ENCODE results near the gene ZMYM4. TPM values are rescaled to one million over a fixed set of nuclear protein-coding genes. Genes with fewer than 3 reads are reported as not detected.

Gene ZMYM4
- total and polyA plus RNA-seq, 10 of the 15 experiments (the other 5 are each of a cell fraction or from before 2014, with no cell fraction given), result 8.0 to 37.0 (median 28.1) TPM

DNA sequence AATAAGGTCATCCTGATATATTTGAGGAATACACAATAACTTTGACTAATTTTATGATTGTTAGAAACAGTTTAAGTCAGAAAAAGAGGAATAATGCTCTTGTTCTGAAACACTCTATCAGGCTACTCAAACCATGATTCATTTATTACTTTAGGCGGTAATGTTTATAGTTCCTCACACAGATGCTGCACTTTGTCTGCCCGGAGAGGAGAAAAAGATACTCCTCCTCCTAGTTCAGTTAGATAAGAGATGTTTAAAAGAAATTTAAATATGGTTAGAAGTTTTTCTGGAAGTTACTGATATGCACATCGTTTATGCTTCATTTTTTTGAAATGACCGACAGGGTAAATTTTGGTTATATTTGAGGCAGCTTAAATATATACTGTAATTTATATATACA is 103.0 kb downstream of the ZMYM4 start:
- H3K4me3 ChIP-seq, result no peak overlapping the region
- TF ChIP-seq BACH1 (IDR thresholded peaks at IDR 0.05; ENCODE audit: borderline replicate concordance) (no peak), CHD4 (IDR thresholded peaks at IDR 0.05) (no peak), KLF5 (IDR thresholded peaks at IDR 0.05; ENCODE audit: partially characterized antibody) (no peak), SMARCA5 (IDR thresholded peaks at IDR 0.05) (no peak), EGR1 (IDR thresholded peaks at IDR 0.05; ENCODE audit: borderline replicate concordance in 1 of 2, low read depth in 2 of 2, low read length in 2 of 2) (no peak), RFX5 (IDR thresholded peaks at IDR 0.05; ENCODE audit: low read depth, low read length) (no peak), NRF1 (conservative IDR thresholded peaks at IDR 0.05; ENCODE audit: low read depth, low read length) (no peak), SREBF2 (IDR thresholded peaks at IDR 0.05; ENCODE audit: low read length) (no peak), EP300 (IDR thresholded peaks at IDR 0.05; ENCODE audit: borderline replicate concordance in 1 of 2, control insufficient read depth in 1 of 2, low read depth in 2 of 2, low read length in 2 of 2) (no peak), STAT3 (IDR thresholded peaks at IDR 0.05; ENCODE audit: low read depth, low read length) (no peak), MYB (IDR thresholded peaks at IDR 0.05; ENCODE audit: borderline replicate concordance, low read depth, low read length) (no peak)
- TF ChIP-seq, protein P1, sequence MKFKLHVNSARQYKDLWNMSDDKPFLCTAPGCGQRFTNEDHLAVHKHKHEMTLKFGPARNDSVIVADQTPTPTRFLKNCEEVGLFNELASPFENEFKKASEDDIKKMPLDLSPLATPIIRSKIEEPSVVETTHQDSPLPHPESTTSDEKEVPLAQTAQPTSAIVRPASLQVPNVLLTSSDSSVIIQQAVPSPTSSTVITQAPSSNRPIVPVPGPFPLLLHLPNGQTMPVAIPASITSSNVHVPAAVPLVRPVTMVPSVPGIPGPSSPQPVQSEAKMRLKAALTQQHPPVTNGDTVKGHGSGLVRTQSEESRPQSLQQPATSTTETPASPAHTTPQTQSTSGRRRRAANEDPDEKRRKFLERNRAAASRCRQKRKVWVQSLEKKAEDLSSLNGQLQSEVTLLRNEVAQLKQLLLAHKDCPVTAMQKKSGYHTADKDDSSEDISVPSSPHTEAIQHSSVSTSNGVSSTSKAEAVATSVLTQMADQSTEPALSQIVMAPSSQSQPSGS (IDR thresholded peaks at IDR 0.05; ENCODE audit: low read length), result no peak
- TF ChIP-seq, protein P2, sequence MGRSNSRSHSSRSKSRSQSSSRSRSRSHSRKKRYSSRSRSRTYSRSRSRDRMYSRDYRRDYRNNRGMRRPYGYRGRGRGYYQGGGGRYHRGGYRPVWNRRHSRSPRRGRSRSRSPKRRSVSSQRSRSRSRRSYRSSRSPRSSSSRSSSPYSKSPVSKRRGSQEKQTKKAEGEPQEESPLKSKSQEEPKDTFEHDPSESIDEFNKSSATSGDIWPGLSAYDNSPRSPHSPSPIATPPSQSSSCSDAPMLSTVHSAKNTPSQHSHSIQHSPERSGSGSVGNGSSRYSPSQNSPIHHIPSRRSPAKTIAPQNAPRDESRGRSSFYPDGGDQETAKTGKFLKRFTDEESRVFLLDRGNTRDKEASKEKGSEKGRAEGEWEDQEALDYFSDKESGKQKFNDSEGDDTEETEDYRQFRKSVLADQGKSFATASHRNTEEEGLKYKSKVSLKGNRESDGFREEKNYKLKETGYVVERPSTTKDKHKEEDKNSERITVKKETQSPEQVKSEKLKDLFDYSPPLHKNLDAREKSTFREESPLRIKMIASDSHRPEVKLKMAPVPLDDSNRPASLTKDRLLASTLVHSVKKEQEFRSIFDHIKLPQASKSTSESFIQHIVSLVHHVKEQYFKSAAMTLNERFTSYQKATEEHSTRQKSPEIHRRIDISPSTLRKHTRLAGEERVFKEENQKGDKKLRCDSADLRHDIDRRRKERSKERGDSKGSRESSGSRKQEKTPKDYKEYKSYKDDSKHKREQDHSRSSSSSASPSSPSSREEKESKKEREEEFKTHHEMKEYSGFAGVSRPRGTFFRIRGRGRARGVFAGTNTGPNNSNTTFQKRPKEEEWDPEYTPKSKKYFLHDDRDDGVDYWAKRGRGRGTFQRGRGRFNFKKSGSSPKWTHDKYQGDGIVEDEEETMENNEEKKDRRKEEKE (IDR thresholded peaks at IDR 0.05), result no peak
- TF ChIP-seq, protein P3, sequence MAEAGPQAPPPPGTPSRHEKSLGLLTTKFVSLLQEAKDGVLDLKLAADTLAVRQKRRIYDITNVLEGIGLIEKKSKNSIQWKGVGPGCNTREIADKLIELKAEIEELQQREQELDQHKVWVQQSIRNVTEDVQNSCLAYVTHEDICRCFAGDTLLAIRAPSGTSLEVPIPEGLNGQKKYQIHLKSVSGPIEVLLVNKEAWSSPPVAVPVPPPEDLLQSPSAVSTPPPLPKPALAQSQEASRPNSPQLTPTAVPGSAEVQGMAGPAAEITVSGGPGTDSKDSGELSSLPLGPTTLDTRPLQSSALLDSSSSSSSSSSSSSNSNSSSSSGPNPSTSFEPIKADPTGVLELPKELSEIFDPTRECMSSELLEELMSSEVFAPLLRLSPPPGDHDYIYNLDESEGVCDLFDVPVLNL (IDR thresholded peaks at IDR 0.05; ENCODE audit: low read depth, low read length), result no peak
- FAIRE-seq (no peak), DNase-seq (ENCODE audit: low read depth, low spot score) (no peak), ATAC-seq (no peak)
- no peaks in the 10 kb centered on the region for H3K79me2 ChIP-seq (ENCODE audit: control insufficient read depth, insufficient read depth, low read length)
- H3K9me3 ChIP-seq (replicated peaks; ENCODE audit: control insufficient read depth, insufficient read depth, low read length), result no peaks in the 10 kb centered on the region
- in situ Hi-C loops (cut with MboI) (no loop called here), intact Hi-C loops (cut with micrococcal nuclease; ENCODE audit: unreplicated experiment) (no loop called here)
- H3K9ac ChIP-seq (ENCODE audit: control insufficient read depth, insufficient read depth, low read length), result no peak overlapping the region
- no peaks in the 10 kb centered on the region for H3K27me3 ChIP-seq (replicated peaks in 1 of 2; ENCODE audit: control insufficient read depth in 2 of 2, insufficient read depth in 2 of 2, low read length in 1 of 2)
- H2AFZ ChIP-seq (ENCODE audit: control insufficient read depth, low read depth, low read length), result no peak overlapping the region
- H3K4me2 ChIP-seq (ENCODE audit: control insufficient read depth, insufficient read depth), result no peak overlapping the region
- no peak overlapping the region for H3K27ac ChIP-seq (ENCODE audit: control insufficient read depth, insufficient read depth)
- ChIA-PET POLR2A (no interaction called here), RAD21 (ENCODE audit: unreplicated experiment) (no interaction called here), SMC1A (ENCODE audit: uncharacterized antibody, unreplicated experiment) (interaction anchor here (1.2 kb wide), 1 partner anchor 193 kb away, joined by 3 read pairs; no protein-coding TSS in a partner anchor), CTCF (interaction anchor here (0.6 to 1.4 kb wide), 2 partner anchors 47 to 170 kb away, joined by 3 read pairs; no protein-coding TSS in a partner anchor)
- no peaks in the 10 kb centered on the region for H3K36me3 ChIP-seq (ENCODE audit: control insufficient read depth in 2 of 2, insufficient read depth in 2 of 2, low read length in 1 of 2)
- no peaks in the 10 kb centered on the region for H4K20me1 ChIP-seq (ENCODE audit: control insufficient read depth, insufficient read depth)
- H3K4me1 ChIP-seq (ENCODE audit: control insufficient read depth, insufficient read depth, low read length), result no peaks in the 10 kb centered on the region
- WGBS (ENCODE audit: insufficient coverage, insufficient replicate concordance, low lambda C conversion rate, missing lambda C conversion rate), result 41% methylated on average over 4 of the region's 4 CpGs
- BruUV-seq (replicated peaks), result TSS peak; percentile 41

Measured in GM12878 (cell line).